Activated CD4-positive, alpha-beta T cell treated with anti-CD3 and anti-CD28 coated beads, Interleukin-2, amount 50 U/mL, for 16 hours (primary cell): ENCODE results near the gene OR8B12.

Experiments
- DNase-seq: peaks from one replicate; pipeline ENCODE4 v3.0.0-alpha.2; 2020

OR8B12 gene, protein sequence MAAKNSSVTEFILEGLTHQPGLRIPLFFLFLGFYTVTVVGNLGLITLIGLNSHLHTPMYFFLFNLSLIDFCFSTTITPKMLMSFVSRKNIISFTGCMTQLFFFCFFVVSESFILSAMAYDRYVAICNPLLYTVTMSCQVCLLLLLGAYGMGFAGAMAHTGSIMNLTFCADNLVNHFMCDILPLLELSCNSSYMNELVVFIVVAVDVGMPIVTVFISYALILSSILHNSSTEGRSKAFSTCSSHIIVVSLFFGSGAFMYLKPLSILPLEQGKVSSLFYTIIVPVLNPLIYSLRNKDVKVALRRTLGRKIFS

DNA sequence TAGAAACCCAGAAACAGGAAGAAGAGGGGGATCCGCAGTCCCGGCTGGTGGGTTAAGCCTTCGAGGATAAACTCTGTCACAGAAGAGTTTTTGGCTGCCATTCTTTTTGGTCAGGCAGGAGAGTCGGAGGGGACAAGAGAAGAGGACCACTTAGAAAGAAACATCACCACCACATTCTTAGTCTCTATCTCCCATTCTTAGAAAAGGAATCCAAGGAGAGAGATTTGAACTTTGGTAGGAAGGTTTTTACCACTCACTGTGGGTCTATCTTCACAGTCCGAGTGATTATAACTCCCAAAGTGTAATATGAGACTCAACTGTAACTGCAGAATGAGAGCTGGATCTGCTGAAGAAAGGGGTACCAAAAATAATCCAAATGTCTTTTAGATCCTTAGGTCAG lies at the start of gene OR8B12:
Gene OR8B12 (minus strand): TSS at position 101 of the 400 bp plus-strand sequence. CDS start 0 bp downstream, at position 101.
- DNase-seq, result no peak

DNA sequence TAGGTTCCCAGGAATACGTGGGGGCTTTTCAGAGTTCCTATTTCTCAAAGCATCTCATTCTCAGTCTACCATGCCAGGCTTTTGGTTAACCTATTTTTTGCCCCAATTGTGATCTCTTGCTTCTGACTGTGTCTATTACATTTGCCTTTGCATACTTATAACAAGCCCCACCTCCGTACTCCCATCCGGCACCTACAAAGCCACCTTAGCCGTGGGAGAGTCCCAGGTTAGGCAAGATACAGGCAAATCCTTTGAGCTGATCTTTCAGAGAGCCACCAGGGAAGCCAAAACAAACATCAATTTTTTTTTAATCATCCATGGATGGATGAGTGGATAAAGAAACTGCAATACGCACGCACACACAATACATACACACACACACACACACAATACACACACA lies 49.2 kb upstream of the OR8B12 start:
- DNase-seq, result no peak

DNA sequence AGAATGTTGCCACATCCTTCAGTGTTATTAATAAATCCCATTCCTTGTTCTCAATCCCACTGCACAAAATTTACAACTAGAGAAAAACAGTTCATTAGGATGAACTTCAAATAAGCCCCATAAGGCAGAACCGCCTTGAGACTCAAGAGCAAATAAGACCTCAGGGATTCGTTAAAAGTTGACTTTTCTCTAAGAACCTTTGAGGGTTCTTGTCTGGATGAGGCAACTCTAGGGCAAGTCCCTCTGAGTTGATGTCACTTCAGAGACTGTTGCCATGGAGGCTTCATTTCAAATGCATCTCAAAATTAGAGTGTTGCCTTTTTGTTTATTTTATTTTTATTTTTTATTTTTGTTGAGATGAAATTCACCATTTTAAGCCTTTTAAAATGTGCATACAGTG lies 48.0 kb upstream of the OR8B12 start:
- DNase-seq, result no peak

DNA sequence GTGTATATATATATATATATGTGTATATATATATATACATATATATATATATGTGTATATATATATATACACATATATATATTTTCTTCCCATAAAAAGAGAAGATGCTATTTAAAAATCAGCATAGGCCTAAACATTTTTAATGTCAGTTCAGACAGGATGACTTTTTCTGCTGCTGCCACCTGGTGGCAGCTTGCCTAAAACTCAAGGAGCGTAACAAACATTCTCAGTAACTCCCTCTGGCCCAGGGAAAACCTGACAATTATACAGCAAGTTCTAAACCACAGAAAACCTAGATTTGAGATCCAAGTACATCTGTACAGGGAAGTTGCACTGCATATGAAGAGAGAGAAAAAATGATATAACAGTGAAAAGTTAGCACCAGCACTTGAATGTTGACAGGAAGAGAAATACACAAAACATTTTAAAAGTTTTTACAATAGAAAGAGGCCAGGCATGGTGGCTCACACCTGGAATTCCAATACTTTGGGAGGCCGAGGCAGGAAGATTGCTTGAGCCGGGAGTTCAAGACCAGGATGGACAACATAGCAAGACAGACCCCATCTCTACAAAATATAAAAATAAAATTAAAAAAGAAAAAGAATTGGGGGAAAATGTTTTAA lies 42.9 kb upstream of the OR8B12 start:
- peak; percentile 47 for DNase-seq

DNA sequence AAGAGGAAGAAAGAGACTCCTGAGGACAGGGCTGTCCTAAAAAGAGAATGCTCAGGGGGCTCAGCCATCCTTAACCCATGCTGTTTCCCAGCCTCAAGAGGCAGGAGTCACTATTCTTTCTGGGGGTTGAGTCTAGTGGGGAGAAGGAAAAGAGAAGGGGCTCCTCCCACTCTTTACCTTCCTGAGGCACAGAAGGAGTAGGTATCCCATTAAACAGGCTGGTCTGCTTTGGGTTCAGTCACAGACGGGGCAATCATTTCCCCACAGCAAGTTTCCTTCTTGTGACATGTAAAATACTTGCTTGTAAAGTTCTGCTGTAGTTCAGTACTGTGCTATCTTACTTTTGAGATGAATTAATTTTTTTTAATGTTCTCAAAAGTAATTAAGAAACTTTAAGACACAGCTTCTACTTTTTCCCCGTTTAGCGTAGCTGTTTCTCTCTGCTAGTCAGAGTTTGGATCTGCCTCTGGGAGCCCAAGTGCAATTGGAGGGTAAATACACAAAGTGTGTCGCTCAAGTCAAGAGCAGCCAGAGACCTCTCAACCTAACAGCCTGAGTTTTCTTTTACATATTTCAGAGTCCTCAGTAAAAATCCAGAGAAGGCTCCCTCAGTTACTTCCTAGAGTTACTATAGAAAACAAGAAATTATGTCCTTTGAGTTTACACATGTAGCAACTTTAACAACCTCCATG lies 41.4 kb upstream of the OR8B12 start:
- no peak for DNase-seq

DNA sequence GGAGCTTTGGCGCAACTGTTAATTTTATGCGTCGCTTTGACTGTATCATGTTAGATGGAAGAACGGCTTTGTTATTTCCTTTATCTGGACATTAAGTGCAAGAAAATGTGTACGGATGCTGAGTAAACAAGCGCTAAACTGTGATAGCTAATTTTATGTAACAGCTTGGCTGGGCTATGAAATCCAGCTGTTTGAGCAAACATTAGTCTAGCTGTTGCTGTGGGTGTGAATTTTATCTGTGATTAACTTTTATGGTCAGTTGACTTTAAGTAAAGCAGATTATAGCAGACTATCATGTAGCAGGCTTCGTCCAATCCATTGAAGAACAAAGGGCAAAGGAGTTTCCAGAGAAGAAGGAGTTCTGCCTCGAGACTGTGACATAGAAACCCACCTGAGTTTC lies 40.3 kb upstream of the OR8B12 start:
- no peak for DNase-seq

DNA sequence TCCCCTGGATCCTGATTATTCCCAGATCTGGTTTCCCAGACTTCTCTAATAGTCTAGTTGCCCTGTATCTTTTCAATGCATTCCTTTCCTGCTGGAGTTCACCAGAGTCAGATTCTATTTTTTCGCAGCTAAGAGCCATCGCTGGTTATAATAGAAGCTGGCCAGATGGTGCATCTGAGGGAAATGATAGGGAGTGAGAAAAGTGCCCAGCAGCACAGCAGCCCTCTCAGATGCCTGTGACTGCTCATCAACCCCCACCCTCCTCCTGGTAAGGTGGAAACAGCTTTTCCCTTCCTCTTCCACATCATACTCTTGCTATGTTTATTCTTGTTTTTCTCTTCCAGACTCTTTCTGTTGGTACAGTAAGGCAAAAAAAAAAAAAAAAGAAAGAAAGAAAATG lies 39.1 kb upstream of the OR8B12 start:
- DNase-seq, result no peak

DNA sequence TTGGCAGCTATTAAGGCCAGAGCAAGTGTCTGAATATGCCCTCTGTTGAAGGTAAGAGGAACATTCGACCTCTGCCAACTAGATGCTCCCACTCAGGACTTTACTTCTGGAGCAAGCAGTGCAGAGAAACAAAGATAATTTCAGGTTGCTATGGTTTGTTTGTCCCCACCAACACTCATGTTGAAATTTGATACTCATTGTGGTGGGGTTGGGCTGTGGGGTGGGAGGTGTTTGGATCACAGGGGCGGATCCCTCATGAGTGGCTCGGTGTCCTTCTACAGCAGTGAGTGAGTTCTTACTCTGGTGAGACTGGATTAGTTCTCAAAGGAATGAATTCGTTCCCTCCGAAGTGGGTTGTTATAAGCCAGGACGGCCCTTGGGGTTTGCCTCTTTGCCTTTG lies 38.4 kb upstream of the OR8B12 start:
- DNase-seq, result no peak

DNA sequence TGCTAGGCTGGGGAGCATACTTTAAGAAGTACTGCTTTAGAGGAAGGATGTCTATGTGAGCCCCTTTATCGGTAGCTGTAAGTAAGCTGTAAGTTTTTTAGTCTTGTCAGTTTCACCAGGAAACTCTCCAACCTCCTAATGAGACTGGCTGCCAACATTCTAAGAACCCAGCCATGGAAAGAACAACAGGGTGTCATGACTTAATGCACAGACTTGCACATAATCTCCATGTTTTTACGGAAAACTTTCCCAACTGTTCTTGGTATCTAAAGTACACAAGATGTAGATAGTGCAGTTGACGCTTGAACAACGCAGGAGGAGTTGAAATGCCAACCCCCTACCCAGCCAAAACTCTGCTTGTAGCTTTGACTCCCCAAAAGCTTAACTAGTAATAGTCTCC lies 35.3 kb upstream of the OR8B12 start:
- no peak for DNase-seq

DNA sequence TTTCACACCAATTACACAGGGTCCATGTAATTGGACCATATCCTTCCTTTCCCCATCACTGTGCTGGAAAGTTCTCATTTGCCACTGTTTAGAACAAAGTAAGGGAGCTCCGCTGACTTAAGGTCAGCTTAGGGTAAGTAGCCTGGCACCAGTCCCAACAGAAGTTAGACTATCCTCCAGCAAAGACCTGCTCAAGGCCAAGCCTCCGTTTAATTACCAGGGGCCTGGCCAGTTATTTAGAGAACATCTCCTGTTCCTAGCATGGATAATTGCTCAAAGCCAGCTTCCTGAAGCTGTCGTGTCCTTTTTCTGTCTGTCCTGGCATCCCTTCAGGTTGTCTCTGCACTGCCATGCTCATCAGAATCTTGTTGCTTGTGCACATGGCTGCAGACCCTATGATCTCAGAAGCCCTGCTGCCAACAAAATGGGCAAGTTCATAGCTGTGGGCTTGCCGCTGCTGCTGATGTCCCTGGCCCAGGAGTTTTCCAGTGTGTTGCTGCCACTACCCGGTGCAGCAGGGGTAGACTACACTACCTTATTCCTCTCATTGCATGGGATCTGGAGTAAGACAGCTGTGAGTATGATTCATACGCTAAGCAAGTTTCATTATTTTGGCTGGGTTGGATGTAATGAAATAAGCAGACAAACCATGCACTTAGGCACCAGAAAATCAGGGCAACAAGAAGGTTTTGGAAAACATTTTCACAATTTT lies 34.4 kb upstream of the OR8B12 start:
- no peak for DNase-seq

DNA sequence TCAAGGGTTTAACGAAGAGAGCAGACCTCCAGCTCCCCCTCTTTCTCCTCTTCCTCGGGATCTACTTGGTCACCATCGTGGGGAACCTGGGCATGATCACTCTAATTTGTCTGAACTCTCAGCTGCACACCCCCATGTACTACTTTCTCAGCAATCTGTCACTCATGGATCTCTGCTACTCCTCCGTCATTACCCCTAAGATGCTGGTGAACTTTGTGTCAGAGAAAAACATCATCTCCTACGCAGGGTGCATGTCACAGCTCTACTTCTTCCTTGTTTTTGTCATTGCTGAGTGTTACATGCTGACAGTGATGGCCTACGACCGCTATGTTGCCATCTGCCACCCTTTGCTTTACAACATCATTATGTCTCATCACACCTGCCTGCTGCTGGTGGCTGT lies 26.7 kb upstream of the OR8B12 start:
- DNase-seq, result no peak

DNA sequence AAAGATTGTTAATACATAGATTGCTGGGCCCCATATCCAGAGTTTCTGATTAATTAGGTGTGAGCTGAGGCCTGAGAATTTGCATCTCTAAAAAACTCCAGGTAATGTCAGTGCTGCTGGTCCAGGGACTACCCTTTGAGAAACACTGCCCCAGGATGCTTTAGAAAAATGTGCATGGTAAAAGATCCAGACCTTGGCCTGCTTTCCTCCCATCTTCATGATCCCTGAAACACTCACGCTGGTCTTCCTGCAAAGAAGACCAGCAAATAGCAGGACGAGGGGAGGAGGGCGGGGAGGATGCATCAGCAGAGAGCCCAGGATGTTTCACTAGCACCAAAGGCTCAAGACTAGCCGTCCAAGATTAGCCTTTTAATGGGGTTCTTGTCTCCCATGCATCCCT lies 26.2 kb upstream of the OR8B12 start, which contains the start of gene OR8A1:
Gene OR8A1 (plus strand): TSS at position 301 of the 400 bp plus-strand sequence. CDS start 123 bp downstream, outside the sequence.
- no peak for DNase-seq

DNA sequence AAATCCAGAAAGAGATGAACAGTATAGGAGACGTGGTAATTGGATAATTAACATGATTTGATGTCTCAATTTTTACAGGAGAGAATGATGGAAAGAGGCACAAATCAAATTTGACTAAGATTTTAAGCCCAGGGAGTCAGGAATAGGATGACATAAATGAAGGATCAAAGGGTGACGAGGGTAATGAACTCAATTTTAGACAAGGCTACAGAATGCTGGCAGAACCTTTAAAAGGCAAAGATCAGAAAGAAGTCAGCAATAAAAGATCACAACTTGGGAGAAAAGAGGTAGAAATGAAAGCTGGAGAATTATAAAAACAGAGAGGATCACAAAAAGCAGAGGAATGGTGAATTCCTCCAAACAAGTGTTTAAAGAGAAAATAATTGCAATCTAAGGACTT lies 13.4 kb upstream of the OR8B12 start:
- no peak for DNase-seq

DNA sequence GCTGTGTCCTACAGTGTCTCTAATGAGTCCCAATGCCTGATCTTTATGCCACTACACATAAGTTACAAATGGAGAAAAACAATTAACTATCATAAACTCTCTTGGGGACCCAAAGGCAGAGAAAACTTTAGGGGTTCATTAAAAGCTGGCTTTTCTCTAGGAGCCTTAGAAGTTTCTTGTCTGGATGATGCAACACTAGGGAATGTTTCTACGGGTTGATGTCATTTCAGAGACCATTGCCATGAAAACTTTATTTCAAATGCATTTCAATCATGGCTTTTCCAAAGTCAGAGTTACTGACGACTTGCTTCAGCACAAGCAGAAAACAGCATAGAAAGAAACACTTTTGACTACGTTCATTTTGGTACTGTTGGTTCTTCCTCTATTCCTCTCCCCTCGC lies 8.5 kb upstream of the OR8B12 start:
- DNase-seq, result no peak

DNA sequence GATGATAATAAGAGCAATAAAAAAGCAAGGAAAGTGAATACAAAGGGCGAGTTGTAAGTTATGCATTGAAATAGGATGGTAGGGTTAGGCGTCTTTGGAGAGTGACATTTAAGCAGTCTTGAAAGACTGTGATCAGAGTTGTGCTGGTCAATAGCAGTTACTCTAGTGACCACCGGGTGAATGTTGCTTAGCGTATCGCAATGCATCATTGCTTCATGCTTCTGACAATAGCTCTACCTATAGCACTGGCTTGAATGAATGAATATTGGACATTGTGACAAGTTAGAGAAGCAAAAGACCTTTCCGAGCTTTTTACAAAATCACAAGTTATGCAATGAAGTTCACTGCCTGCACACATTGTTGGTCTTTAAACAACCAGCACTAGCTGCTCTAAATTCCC lies 7.7 kb upstream of the OR8B12 start:
- no peak for DNase-seq

DNA sequence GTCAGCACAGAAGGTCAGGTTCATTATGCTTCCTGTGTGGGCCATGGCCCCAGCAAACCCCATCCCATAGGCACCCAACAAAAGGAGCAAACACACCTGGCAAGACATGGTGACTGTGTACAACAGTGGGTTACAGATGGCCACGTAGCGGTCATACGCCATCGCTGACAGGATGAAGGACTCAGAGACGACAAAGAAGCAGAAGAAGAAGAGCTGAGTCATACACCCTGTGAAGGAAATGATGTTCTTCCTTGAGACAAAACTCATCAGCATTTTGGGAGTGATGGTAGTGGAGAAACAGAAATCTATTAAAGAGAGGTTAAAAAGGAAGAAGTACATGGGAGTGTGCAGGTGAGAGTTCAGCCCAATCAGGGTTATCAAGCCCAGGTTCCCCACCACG lies 309 bp downstream of the OR8B12 start:
- no peak for DNase-seq

DNA sequence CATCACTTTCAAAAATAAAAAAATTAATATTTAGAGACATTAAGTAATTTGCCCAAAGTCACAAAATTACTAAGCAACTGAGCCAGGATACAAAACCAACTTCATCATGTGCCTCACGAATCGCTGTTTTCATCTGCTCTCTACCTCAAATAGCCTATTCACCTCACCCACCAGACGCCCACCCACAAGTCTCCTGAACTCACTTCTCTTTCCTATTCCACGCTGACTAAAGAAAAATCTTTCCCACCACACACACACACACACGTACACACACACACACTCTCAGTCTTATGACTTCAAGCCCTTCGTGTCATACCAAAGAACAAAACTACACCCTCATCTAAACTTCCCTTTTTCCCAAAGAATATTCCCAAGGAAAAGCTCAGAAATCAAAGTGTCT lies 2.2 kb downstream of the OR8B12 start:
- DNase-seq, result no peak

DNA sequence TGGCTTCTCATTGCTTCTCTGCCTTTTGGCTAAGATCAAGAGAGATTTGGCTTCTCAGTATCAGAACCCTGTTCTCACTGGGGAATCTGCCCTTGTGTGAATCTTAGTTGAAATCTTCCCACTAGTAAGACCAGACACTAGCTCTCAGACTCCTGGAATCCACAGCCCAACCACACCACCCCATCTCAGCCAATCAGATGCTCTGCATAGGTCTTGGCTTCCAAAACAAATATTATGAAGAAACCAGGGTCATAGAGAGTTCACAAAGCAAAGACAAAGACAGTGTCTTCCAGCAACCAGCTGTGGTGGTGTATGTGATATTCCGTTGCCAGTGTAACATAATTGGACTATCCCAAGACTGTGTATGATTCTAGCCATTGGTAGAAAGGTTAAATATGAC lies 5.4 kb downstream of the OR8B12 start:
- no peak for DNase-seq

DNA sequence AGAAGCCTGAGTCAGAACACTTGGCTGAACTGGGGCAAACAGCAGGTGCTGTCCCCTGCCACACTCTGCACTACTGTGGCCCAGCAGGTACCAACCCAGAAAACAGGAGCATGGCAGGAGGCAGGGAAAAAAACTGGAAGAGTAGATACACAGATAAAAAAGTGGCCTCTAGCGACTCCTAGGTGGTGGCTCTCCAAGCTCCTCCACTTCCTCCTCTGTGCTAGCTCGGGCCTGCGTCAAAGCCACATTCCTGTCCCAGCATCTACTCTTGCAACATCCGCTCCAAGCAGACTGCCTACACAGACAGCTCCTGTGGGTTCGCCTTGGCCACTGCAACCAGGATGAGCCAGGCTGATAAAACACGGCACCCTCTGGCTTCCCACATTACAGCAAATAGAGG lies 6.9 kb downstream of the OR8B12 start:
- DNase-seq, result no peak

DNA sequence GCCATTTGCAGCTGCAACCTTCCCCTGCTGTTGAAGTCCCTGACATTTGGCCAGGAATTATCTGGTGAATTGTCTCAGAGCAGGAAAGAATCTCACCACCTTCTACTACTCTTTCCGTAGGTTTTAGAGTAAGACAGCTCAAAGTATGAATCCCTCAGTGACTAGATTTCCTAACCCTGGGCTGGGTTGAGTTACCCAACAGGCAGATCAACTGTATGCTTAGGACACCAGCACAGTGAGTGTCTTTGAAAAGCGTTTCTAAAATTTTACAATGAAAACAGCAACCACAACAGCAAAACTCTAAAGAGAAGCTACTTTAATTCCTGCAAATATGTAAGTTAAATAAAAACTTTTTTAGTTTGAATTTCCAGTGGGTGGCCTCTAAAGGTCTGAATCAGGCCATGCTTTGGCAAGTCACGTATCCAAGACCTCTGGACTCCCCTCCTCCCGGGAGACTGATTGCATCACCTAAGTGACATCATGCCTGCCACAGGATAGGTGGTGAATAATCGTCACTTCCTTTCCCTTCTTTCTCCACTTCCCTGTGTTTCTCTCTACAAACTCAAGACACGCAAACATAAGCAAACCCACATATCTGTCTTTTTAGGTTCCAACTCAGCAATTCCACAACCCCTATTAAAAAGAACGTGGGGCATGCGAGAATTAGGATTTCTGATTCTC lies 7.8 kb downstream of the OR8B12 start:
- no peak for DNase-seq

DNA sequence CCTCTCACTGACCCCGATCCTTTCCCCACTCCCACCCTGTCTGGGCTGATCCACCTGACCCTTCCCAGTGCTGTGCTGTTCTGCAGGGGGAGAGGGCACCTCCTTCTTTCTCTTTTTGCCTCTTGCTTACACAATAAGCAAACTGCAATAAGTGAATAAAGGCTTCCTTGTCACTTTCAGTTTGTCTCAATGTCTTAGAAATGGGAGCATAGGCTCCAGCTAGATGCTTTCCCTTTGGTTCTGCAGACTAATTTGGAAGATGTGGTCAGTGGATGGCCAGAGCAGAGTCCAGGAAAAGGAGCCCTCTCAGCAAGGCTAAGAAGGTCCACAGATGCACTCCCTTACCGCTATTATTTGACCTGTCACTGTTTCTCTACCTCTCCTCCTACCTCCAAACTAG lies 9.4 kb downstream of the OR8B12 start:
- no peak for DNase-seq

DNA sequence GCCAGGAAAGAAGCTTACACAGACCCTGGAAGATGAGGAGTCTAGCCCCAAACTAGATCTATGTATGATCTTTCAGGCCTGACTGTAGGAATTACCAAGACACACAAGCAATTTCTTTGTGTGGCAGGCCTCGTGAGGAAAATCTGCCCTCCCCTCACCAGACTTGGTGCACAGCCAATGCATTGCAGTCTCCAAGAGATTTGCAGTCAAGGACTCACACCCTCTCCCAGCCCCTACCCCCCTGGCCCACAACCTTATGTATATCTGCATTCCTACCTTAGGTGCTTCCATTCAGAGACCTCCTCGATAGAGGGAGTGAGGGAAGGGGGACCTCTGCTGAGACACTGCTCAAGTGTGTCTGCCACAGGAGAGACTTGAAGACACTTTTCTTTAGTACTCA lies 9.8 kb downstream of the OR8B12 start:
- no peak for DNase-seq

DNA sequence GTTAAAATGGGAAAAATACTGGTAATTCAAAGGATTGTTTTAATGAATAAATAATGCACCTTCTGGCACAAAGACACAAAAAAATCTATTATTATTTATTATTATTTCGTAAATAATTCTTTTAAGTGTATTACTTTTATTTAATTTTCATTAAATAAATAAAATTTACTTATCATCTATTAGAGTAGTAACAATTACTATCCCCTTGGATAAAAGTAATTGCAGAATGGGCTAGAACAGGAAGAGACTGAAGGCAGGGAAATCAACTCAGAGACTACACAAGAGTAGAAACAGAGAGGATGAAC lies 23.0 kb downstream of the OR8B12 start:
- no peak for DNase-seq
